ENCODE results near the gene CARMIL1.

Gene CARMIL1

GRCh38 chr6:25278914-25279747 is at the start of gene CARMIL1:
Gene CARMIL1 (plus strand): TSS chr6:25279374. CDS start chr6:25279796, 422 bp downstream.
- peak; percentile 66 for DNase-seq

GRCh38 chr6:25229671-25230321 is 49.4 kb upstream of the CARMIL1 start:
- DNase-seq = no peak

- no peak for DNase-seq
Measured at GRCh38 chr6:25232479-25232878, 46.7 kb upstream of the CARMIL1 start.

- DNase-seq = no peak
Measured at GRCh38 chr6:25233226-25233625, 45.9 kb upstream of the CARMIL1 start.

GRCh38 chr6:25237579-25237978 is 41.6 kb upstream of the CARMIL1 start:
- DNase-seq = no peak

- DNase-seq = no peak
Measured at GRCh38 chr6:25239059-25239458, 40.1 kb upstream of the CARMIL1 start.

GRCh38 chr6:25239498-25239897 is 39.7 kb upstream of the CARMIL1 start:
- no peak for DNase-seq

GRCh38 chr6:25242567-25242966 is 36.6 kb upstream of the CARMIL1 start:
- DNase-seq = no peak

GRCh38 chr6:25244865-25245264 is 34.3 kb upstream of the CARMIL1 start:
- no peak for DNase-seq

GRCh38 chr6:25248123-25248522 is 31.1 kb upstream of the CARMIL1 start:
- DNase-seq = no peak

- DNase-seq = no peak
Measured at GRCh38 chr6:25249133-25249532, 30.0 kb upstream of the CARMIL1 start.

- DNase-seq = no peak
Measured at GRCh38 chr6:25250878-25251277, 28.3 kb upstream of the CARMIL1 start.

GRCh38 chr6:25251426-25251825 is 27.7 kb upstream of the CARMIL1 start:
- DNase-seq = no peak

GRCh38 chr6:25253351-25253750 is 25.8 kb upstream of the CARMIL1 start:
- no peak for DNase-seq

- DNase-seq = no peak
Measured at GRCh38 chr6:25254671-25255070, 24.5 kb upstream of the CARMIL1 start.

GRCh38 chr6:25257686-25258348 is 21.4 kb upstream of the CARMIL1 start:
- DNase-seq = no peak

GRCh38 chr6:25259756-25260155 is 19.4 kb upstream of the CARMIL1 start:
- DNase-seq = no peak

- no peak for DNase-seq
Measured at GRCh38 chr6:25263657-25264056, 15.5 kb upstream of the CARMIL1 start.

- no peak for DNase-seq
Measured at GRCh38 chr6:25266456-25267100, 12.6 kb upstream of the CARMIL1 start.

GRCh38 chr6:25267662-25268061 is 11.5 kb upstream of the CARMIL1 start:
- DNase-seq = no peak

GRCh38 chr6:25270559-25270958 is 8.6 kb upstream of the CARMIL1 start:
- DNase-seq = no peak

GRCh38 chr6:25275436-25275835 is 3.7 kb upstream of the CARMIL1 start:
- no peak for DNase-seq

GRCh38 chr6:25277386-25277785 is 1.8 kb upstream of the CARMIL1 start:
- no peak for DNase-seq
